K562 treated with DMSO at 1 percent for 48 hours (cell line): ENCODE results near the gene TRMT61B. TPM values are rescaled to one million over a fixed set of nuclear protein-coding genes. Genes with fewer than 3 reads are reported as not detected.

ENCODE experiments used
- total RNA-seq: library from RNA; unstranded; fragments of 300-600 nt; gene quantifications from 2 replicates; pipeline ENCODE4 v1.2.3, GENCODE V29; 2022; ENCODE audit warnings: low replicate concordance; ENCODE audit errors: extremely low read depth

TRMT61B gene
- not detected in 2 replicates for total RNA-seq

GRCh38 chr2:28870146-28870891, at the start of gene TRMT61B:
TSS of gene TRMT61B (minus strand) at chr2:28870309. CDS start at chr2:28870277, 32 bp downstream.

GRCh38 chr2:28894470-28895188, 24.5 kb upstream of the TRMT61B start, which contains the start of gene WDR43:
TSS of gene WDR43 (plus strand) at chr2:28894667. CDS start at chr2:28894699, 32 bp downstream.

GRCh38 chr2:28810384-28811285, 59.5 kb downstream of the TRMT61B start, which contains the start of gene SPDYA:
TSS of gene SPDYA (plus strand) at chr2:28810834. CDS start at chr2:28816015, 5,181 bp downstream.

Other genes with a start within 250 kb of the TRMT61B start
- gene PPP1CB, start 118.5 kb downstream of the TRMT61B start, total RNA-seq, result not detected in 2 replicates
- gene SPDYA, start 59.5 kb downstream of the TRMT61B start, total RNA-seq, result not detected in 2 replicates
- not detected in 2 replicates for gene WDR43, start 24.4 kb upstream of the TRMT61B start, total RNA-seq
- not detected in 2 replicates for gene TOGARAM2, start 111.0 kb upstream of the TRMT61B start, total RNA-seq
- gene PCARE, start 204.2 kb upstream of the TRMT61B start, total RNA-seq, result not detected in 2 replicates
- gene CLIP4, start 245.1 kb upstream of the TRMT61B start, total RNA-seq, result not detected in 2 replicates